GM12878 (cell line): ENCODE data around the gene CCDC14. TPM values are rescaled to one million over a fixed set of nuclear protein-coding genes. Genes with fewer than 3 reads are reported as not detected.

Experiments
- ATAC-seq: fragments of 200-7000 bp; cut with Tn5 transposase; 3 replicates; pipeline ENCODE4 v1.9.1; 2020; ENCODE audit warnings: mild to moderate bottlenecking, moderate library complexity
- BruUV-seq: library from RNA; stranded (reverse); fragments of 400-500 nt; replicated peaks from 2 replicates; lab custom pipeline; 2021; lab: Mats Ljungman, UMichigan
- CTCF ChIA-PET: fragments of 300-600 bp; sonication (Branson Sonifier 250); formaldehyde crosslinking; extraction: SDS; loops from one replicate; lab custom pipeline; 2021; ENCODE audit warnings: inconsistent platforms; lab: Yijun Ruan, JAX
- POLR2A ChIA-PET: fragments of 350-600 bp; formaldehyde crosslinking; extraction: SDS; loops from one replicate; lab custom pipeline; 2021; ENCODE audit warnings: inconsistent platforms; lab: Charles Lee
- RAD21 ChIA-PET: fragments of 300-600 bp; sonication (Branson Sonifier 250); formaldehyde crosslinking; loops from one replicate; lab custom pipeline; 2023; ENCODE audit warnings: antibody characterized with exemption; ENCODE audit not compliant: unreplicated experiment; lab: Charles Lee
- SMC1A ChIA-PET: fragments of 300-600 bp; sonication (Branson Sonifier 250); formaldehyde crosslinking; loops from one replicate; lab custom pipeline; 2023; ENCODE audit not compliant: unreplicated experiment, uncharacterized antibody; lab: Charles Lee
- DNase-seq: peaks from one replicate; pipeline ENCODE4 v3.0.0-alpha.2; 2011; ENCODE audit warnings: low read depth, low spot score
- FAIRE-seq: peaks from 3 replicates; lab custom pipeline; 2011; peaks lifted over from hg19 to GRCh38; lab: Jason Lieb, UNC
- H2AFZ ChIP-seq: 2 replicates; pipeline ENCODE4 v1.6.0; 2011; ENCODE audit warnings: low read depth, low read length, control low read depth; ENCODE audit not compliant: control insufficient read depth
- H3K27ac ChIP-seq: 2 replicates; pipeline ENCODE4 v1.5.1; 2011; ENCODE audit warnings: control low read depth; ENCODE audit not compliant: control insufficient read depth, insufficient read depth
- H3K27me3 ChIP-seq, 2 experiments: replicated peaks in 1 of 2; 2 replicates each; pipeline versions ENCODE4 v1.6.0 to v1.6.1; 2011; ENCODE audit warnings: low read length in 1 of 2; ENCODE audit not compliant: control insufficient read depth in 2 of 2, insufficient read depth in 2 of 2
- H3K36me3 ChIP-seq, 2 experiments: 2 replicates each; pipeline ENCODE4 v1.5.1; 2011; ENCODE audit warnings: low read length in 1 of 2; ENCODE audit not compliant: control insufficient read depth in 2 of 2, insufficient read depth in 2 of 2
- H3K4me1 ChIP-seq: 2 replicates; pipeline ENCODE4 v1.6.1; 2011; ENCODE audit warnings: mild to moderate bottlenecking, low read length, moderate library complexity, mixed read lengths; ENCODE audit not compliant: control insufficient read depth, insufficient read depth
- H3K4me2 ChIP-seq: 2 replicates; pipeline ENCODE4 v1.6.0; 2011; ENCODE audit warnings: control low read depth; ENCODE audit not compliant: control insufficient read depth, insufficient read depth
- H3K4me3 ChIP-seq: fragments of 200-600 bp; sonication (generic); 2 replicates; pipeline ENCODE4 v1.5.1; 2016
- H3K79me2 ChIP-seq: 2 replicates; pipeline ENCODE4 v1.6.0; 2011; ENCODE audit warnings: low read length; ENCODE audit not compliant: control insufficient read depth, insufficient read depth
- H3K9ac ChIP-seq: 2 replicates; pipeline ENCODE4 v1.8.0; 2011; ENCODE audit warnings: low read length, control low read depth, mixed read lengths; ENCODE audit not compliant: control insufficient read depth, insufficient read depth
- H3K9me3 ChIP-seq: replicated peaks from 3 replicates; pipeline ENCODE4 v1.5.1; 2011; ENCODE audit warnings: mild to moderate bottlenecking, low read length; ENCODE audit not compliant: control insufficient read depth, insufficient read depth
- H4K20me1 ChIP-seq: 2 replicates; pipeline ENCODE4 v1.6.0; 2011; ENCODE audit not compliant: control insufficient read depth, insufficient read depth
- BCL3 ChIP-seq: IDR thresholded peaks from 2 replicates; pipeline ENCODE4 v1.6.1; 2011; ENCODE audit warnings: borderline replicate concordance, low read depth, mild to moderate bottlenecking, moderate library complexity, low read length; ENCODE audit not compliant: insufficient read depth, poor library complexity, severe bottlenecking
- BMI1 ChIP-seq: fragments of 450-650 bp; IDR thresholded peaks from 2 replicates; pipeline ENCODE4 v1.6.1; 2016; ENCODE audit warnings: mild to moderate bottlenecking, moderate library complexity, borderline replicate concordance
- CBX3 ChIP-seq: fragments of 200-600 bp; sonication (generic); IDR thresholded peaks from 2 replicates; pipeline ENCODE4 v1.6.1; 2016; ENCODE audit warnings: low read depth, borderline replicate concordance
- CEBPZ ChIP-seq: fragments of 150-350 bp; IDR thresholded peaks from 2 replicates; pipeline ENCODE4 v1.6.1; 2016; ENCODE audit warnings: low read depth, low read length
- CHD4 ChIP-seq: fragments of 200-600 bp; sonication (generic); IDR thresholded peaks from 2 replicates; pipeline ENCODE4 v1.6.1; 2016; ENCODE audit warnings: mild to moderate bottlenecking
- EGR1 ChIP-seq, 2 experiments: IDR thresholded peaks; 1 replicate in 1 of 2; 2 replicates in 1 of 2; pipeline ENCODE4 v1.6.1; 2011 to 2012; ENCODE audit warnings: low read depth in 2 of 2, low read length in 2 of 2, borderline replicate concordance in 1 of 2, mild to moderate bottlenecking in 1 of 2, moderate library complexity in 1 of 2
- KLF5 ChIP-seq: fragments of 450-650 bp; IDR thresholded peaks from 2 replicates; pipeline ENCODE4 v1.6.1; 2014; ENCODE audit warnings: mild to moderate bottlenecking; ENCODE audit not compliant: partially characterized antibody
- MYB ChIP-seq: fragments of 150-350 bp; IDR thresholded peaks from 2 replicates; pipeline ENCODE4 v1.6.1; 2014; ENCODE audit warnings: mild to moderate bottlenecking, low read depth, low read length, borderline replicate concordance
- NBN ChIP-seq: fragments of 450-650 bp; IDR thresholded peaks from 2 replicates; pipeline ENCODE4 v1.6.1; 2016
- NR2C2 ChIP-seq: IDR thresholded peaks from 2 replicates; pipeline ENCODE4 v1.6.1; 2011; ENCODE audit warnings: borderline replicate concordance, low read depth; ENCODE audit not compliant: control insufficient read depth, insufficient read length
- PAX5 ChIP-seq: IDR thresholded peaks from 2 replicates; pipeline ENCODE4 v1.6.1; 2011; ENCODE audit warnings: low read depth, low read length, borderline replicate concordance
- SREBF2 ChIP-seq: IDR thresholded peaks from 2 replicates; pipeline ENCODE4 v1.6.1; 2012; ENCODE audit warnings: mild to moderate bottlenecking, low read length
- SRF ChIP-seq, 2 experiments: IDR thresholded peaks; 2 replicates each; pipeline ENCODE4 v1.6.1; 2011; ENCODE audit warnings: low read depth in 2 of 2, low read length in 2 of 2, mild to moderate bottlenecking in 1 of 2, moderate library complexity in 1 of 2
- TARDBP ChIP-seq: IDR thresholded peaks from 2 replicates; pipeline ENCODE4 v1.6.1; 2016; ENCODE audit warnings: borderline replicate concordance
- ZNF274 ChIP-seq: IDR thresholded peaks from one replicate; pipeline ENCODE4 v1.8.0; 2011; ENCODE audit not compliant: insufficient read length, insufficient read depth
- in situ Hi-C: fragments of 300-500 bp; cut with MboI; formaldehyde crosslinking; loops from 9 replicates; pipeline ENCODE4 v1.14.3; 2018; ENCODE audit warnings: mixed read lengths
- intact Hi-C: fragments of 100-400 bp; cut with micrococcal nuclease; formaldehyde crosslinking; loops from one replicate; pipeline ENCODE4 v1.14.2; 2022; ENCODE audit not compliant: unreplicated experiment
- polyA plus RNA-seq, 11 experiments: library from polyadenylated mRNA; depleted of rRNA in 4 of 11; unstranded in 6 of 11; stranded (reverse) in 5 of 11; fragments of >200 nt; fragmentation: Nextera tagmentation in 4 of 11; fragmentation: Illumina TruSeq in 1 of 11; extraction: Ambion mirVana in 4 of 11; extraction: Trizol in 1 of 11; gene quantifications; 1 replicate in 1 of 11; 2 replicates in 10 of 11; pipeline versions ENCODE4 v1.2.1 to v1.2.3, GENCODE V29; 2011 to 2016; ENCODE audit warnings: inconsistent platforms in 2 of 11, missing spikeins in 2 of 11, low read depth in 1 of 11
- total RNA-seq, 4 experiments: library from RNA; depleted of rRNA in 3 of 4; stranded (reverse); fragments of >200 nt in 3 of 4; fragmentation: Illumina TruSeq in 1 of 4; extraction: Trizol in 1 of 4; gene quantifications; 2 replicates each; pipeline versions ENCODE4 v1.2.1 to v1.2.3, GENCODE V29; 2013 to 2021

Gene CCDC14
- total and polyA plus RNA-seq, 10 of the 15 experiments (the other 5 are each of a cell fraction or from before 2014, with no cell fraction given): 15.9 to 104 (median 43.0) TPM

GRCh38 chr3:123884993-123885392 lies 76.0 kb downstream of the CCDC14 start:
- H4K20me1 ChIP-seq: no peaks in the 10 kb centered on the region
- FAIRE-seq (no peak), ATAC-seq (no peak), DNase-seq (no peak)
- ChIA-PET CTCF (no interaction called here), POLR2A (no interaction called here), RAD21 (no interaction called here), SMC1A (no interaction called here)
- H2AFZ ChIP-seq: no peak overlapping the region
- no peak overlapping the region for H3K4me2 ChIP-seq
- H3K4me3 ChIP-seq: no peak overlapping the region
- no peaks in the 10 kb centered on the region for H3K4me1 ChIP-seq
- peaks cover 1 to 7% of the 10 kb centered on the region in 2 experiments; a peak in 3 of 4 replicates for H3K27me3 ChIP-seq
- no peaks in the 10 kb centered on the region for H3K36me3 ChIP-seq
- intact Hi-C loops (loop anchor here (5.0 kb wide), 1 partner anchor 97 kb away; no protein-coding TSS in a partner anchor), in situ Hi-C loops (no loop called here)
- BruUV-seq: no TSS peak
- TF ChIP-seq TARDBP (no peak), CEBPZ (no peak), MYB (no peak), KLF5 (no peak), NR2C2 (no peak), BCL3 (no peak), SRF (IDR thresholded peaks at IDR 0.05; ENCODE audit: low read depth in 2 of 2, low read length in 2 of 2) (no peak), NBN (no peak), PAX5 (no peak), SREBF2 (no peak), CBX3 (no peak), EGR1 (IDR thresholded peaks at IDR 0.05; ENCODE audit: borderline replicate concordance in 1 of 2, low read depth in 2 of 2, low read length in 2 of 2) (no peak), CHD4 (no peak), BMI1 (no peak), ZNF274 (no peak)
- H3K79me2 ChIP-seq: no peaks in the 10 kb centered on the region
- no peak overlapping the region for H3K9ac ChIP-seq
- no peak overlapping the region for H3K27ac ChIP-seq
- H3K9me3 ChIP-seq: no peaks in the 10 kb centered on the region
